Measurements from ENCODE around the gene SYT7.
A peak's percentile ranks its signal among the peaks of the same experiment; 100 is the strongest.

SYT7 gene

GRCh38 chr11:61607920-61608599 lies 27.2 kb upstream of the SYT7 start:
- no peak for DNase-seq

DNA sequence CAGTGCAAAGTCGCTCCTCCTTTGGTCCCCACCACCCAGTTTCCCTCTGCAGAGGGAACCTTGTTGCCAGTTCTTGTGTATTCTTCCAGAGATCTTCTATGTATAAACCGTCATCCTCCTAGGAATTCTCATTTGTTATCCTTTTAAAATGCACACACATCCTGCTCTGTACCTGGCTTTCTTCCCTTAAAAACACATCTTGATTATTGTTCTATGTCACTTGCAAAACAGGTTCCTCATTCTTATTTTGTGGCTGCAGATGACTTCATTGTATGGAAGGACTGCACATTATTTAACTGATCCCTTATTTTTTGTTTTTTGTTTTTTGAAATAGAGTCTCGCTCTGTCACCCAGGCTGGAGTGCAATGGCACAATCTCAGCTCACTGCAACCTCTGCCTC lies 26.6 kb upstream of the SYT7 start:
- no peak for DNase-seq

DNA sequence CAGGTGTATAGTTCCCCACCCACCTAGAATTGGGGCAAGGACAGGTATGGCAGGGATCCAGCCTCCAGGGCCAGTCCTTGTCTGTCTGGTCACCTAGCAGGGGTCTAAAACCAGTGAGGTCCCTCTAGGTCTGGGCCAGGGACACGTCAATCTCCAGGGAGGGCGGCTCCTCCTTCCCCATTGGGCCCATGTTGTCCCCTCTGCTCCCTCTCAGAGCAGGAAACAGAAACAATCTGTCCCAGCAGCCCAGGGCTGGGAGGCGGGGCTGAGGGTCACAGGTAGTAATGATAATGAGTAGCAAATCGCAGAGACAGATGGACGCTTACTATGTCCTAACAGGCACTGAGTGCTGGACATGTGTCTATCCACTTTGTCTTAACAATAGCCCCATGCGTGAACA lies 22.8 kb upstream of the SYT7 start:
- DNase-seq = no peak

GRCh38 chr11:61602775-61603569 lies 22.1 kb upstream of the SYT7 start:
- no peak for DNase-seq

DNA sequence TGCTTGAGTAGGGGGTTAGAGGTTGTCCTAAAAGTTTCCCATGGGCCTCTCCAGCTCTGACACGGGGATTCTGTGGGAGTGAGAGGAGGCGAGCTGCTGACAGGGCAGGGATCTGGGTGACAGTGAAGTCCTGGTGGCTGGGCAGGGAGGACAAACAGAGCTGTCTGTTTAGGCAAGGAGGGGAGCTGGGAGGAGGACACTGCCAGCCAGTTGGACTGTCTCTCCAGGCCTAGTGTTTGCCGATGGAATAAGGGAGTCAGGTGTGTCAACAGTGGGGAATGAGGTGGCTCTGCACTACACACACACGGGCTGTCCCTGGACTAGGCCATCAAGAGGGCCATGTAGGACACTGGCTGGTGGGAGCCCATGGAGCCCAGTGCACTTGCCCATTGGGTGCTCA lies 20.6 kb upstream of the SYT7 start:
- DNase-seq = no peak

GRCh38 chr11:61599968-61600710 lies 19.3 kb upstream of the SYT7 start:
- no peak for DNase-seq

DNA sequence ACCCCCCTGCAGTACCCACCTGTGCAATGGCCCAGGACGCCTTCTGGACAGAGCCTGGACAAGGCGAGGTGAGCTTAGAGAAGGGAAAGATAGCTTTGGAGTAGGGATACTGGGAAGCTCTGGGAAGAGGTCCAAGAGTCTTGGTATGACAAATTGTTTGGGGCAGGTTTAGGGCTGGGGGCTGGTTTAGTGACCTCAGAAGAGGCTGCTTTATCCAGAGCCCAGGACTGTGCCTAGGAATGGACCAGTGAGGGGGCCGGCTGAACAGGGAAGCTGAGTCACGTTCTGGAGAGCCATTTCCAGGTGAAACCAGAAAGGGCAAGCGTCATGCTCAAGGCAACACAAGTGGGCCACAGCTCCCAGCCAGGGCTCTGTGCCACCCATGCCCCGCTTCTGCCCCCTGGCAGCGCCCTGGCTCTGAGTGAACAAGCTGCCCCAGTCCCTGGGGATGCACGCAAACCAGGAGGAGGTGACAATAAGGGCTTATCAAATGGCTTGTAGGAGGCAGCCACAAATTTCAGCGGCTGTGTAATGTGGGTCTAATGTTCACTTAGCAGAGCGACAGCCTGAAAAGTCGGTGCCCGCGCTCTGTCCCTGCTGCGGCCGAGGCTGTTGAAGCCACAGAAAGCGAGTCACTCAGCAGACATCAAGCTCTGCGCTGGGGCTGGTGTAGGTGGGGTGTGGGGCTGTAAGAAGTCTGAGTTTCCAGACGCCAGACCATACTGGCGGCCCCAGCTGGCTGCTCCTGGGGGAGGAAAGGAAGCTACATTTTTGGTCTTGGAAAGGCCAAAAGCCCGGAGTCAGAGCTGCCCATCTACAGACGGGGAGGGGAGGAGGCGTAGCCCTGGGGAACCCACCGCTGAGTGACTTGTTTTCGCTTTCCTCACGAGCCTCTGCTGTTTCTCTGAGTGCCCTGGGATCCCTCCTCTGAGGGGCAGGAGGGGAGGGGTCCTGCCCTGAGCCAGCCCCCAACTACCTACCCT lies 18.3 kb upstream of the SYT7 start:
- no peak for DNase-seq

DNA sequence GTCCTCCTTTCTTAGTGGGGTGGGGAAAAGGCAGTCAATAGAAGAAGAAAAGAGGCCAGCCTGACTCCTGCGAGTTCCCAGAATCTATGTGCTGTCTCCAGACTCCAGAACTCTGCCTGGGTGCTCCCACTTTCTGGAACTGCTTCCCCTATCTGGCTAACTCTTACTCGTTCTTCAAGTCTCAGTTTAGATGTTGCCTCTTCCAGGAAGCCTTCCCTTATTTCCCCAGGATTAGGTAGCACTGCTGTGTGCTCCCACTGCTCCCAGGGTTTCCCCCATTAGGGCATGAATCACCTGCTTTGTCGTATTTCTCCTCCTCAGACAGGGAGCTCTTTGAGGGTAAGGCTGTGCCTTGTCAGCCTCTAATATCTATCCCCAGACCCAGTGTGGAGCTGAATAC lies 17.5 kb upstream of the SYT7 start:
- no peak for DNase-seq

DNA sequence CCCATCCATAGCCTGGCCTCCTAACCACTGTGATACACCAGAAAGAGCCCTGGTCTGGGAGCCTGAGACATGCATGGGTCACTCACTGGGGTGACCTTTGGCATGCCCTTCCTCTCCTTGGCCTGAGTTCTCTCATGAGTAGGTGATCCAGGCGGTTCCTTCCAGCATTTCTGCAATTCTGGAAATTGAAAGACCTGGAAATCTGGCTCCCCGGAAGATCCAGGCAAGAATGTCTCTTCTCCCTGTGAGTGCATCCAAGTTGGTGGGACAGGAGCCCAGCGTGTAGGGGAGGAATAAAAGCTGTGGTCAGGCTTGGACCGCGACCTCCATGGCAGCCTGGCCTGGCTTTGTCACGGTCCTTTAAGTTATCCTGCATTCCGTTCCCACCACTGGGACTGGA lies 16.1 kb upstream of the SYT7 start:
- DNase-seq = no peak

DNA sequence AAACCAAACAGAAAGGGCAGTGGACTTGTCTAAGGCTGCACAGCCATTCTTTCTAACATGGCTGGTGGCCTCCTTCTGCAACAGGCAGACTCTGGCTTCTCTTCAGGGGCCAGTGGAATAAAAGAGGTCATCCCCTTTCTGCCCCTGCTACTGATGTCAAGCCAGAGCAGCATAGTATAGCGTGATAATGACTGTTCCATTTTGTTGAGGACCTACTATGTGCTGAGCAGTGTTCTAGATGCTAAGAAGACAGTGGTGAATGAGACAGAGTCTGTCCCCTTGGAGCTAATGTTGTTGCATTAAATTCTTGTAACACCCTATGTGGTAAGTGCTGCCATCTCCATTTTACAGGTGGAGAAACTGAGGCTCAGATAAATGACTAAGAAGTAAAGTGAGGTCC lies 15.7 kb upstream of the SYT7 start:
- no peak for DNase-seq

DNA sequence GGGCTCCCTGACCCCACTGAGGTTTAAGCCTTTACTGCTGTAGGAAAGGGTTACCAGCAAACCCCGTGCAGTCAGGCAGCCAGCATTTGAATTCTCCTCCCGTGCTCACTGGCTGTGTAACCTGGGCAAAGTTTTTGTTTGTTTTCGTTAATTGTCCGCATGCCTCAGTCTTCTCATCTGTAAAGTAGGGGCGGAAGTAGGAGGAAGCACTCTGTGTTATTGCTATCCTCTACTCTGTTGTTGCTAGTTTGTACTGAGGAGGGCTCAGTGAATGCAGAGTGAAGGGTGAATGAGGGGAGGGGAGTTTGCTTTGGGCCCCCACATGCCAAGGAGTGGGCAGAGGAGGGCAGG lies 14.0 kb upstream of the SYT7 start:
- DNase-seq = no peak

DNA sequence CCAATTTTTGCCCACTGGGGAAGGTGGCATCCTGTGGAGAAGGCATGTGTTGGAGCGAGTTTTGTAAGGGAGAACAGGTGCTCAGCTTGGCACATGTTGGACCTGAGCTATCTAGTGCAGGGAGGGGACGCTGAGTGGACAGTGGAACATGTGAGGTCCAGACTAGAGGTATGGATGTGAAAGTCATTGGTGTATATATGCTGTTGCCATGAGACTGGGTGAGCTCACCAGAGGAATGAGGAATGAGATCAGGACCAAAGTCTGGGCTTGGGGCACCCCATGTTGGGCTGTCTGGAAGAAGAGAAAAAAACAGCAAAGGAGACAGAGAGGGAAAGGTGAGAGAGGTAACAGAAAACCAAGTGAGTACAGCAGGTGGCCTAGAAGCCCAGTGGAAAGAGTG lies 12.3 kb upstream of the SYT7 start:
- no peak for DNase-seq

DNA sequence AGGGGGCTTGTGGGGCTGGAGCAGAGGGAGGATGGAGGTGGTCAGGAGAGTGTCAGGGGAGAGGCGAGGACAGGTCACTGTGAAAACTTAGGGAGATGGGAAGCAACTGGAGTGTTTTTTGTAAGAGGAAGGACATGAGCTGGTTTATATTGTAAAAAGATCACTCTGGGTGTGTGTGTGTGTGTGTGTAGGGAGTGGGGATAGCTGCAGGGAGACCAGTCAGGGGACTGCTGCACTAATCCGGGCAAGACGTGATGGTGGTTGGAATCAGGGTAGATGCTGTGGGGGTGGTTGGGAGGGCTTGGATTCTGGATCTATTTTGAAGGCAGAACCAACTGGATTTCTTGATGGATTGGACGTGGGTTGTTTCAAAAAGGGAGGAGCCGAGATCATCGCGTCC lies 11.3 kb upstream of the SYT7 start:
- DNase-seq = no peak

GRCh38 chr11:61589961-61590360 lies 9.1 kb upstream of the SYT7 start:
- DNase-seq = no peak

DNA sequence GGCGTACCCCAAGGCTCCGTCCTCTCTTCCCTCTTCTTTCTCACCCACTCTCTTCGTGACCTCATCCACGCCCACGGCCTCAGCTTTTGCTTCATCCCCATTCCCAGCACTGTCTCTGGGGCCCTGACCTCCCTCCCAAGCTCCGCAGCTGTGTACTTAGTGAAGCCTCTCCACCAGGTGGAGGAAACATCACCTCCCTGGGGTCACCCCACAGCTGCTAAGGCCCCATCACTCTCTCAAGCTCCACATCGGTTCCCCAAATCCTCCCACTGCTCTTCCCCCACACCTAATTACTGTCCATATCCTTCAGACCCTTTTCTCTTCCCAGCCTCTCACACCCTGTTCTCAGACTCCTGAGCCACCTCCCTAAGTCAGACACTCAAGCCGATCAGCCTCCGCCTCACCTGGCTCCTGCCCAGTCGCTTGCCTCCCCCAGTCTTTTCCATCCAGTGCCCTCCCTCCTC lies 7.9 kb upstream of the SYT7 start:
- no peak for DNase-seq

DNA sequence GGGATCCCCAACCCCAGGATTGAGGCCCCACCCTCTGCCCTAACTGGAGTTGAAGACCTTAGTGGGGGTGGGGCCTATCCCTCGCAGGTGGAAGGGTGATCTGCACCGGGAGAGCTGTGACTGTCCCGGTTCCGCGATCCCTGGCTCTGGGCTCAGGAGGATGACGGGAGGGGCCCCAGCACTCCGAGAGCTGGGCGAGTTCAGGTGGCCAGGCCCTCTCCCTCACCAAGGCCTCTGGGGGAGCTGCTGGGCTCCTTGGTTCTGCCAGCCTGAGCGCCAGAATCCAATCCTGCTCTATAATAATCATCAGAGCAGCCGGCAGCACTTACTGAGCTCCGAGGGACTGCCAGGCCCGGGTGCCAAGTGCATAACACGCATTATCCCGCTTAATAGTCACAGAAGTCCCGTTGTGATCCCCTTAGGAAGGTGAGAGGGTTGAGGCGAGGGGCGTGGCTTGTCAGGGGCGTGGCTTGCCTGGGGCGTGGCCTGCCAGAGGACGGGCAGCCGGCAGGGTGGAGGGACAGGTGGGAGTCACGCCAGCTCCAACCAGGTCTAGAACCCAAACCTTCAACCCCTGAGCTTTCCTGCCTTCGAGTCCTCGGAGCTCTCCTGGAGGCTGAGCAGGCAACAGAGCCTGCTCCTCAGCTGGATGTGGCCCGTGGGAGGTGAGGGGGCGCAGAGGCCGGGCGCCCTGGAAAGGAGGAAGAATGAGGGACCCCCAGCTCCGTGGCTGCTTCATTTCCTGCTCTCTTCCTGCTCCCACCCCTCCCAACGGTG lies 7.3 kb upstream of the SYT7 start:
- peak; percentile 77 for DNase-seq

GRCh38 chr11:61587541-61587941 lies 6.7 kb upstream of the SYT7 start:
- DNase-seq = peak; percentile 62

GRCh38 chr11:61586792-61587430 lies 6.0 kb upstream of the SYT7 start:
- DNase-seq = no peak

- no peak for DNase-seq
Measured at GRCh38 chr11:61585115-61585514, 4.2 kb upstream of the SYT7 start.

DNA sequence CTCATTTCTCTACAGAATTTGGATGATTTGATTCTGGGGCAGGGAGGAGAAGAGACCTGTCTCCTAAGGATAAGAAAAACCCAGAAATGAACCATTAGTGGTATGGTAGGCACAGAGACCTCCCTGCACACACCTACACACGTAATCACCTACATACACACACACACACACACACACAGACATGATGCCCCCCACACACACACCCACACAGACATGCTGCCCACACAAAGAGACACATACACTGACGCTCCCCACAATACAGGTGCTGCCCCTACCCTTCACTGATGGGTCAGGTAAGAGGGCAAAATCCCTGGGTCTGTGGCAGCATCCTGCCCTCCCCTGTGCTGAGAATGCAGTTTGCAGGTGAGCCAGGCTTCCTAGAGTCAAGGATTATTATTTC lies 1.1 kb upstream of the SYT7 start:
- no peak for DNase-seq

DNA sequence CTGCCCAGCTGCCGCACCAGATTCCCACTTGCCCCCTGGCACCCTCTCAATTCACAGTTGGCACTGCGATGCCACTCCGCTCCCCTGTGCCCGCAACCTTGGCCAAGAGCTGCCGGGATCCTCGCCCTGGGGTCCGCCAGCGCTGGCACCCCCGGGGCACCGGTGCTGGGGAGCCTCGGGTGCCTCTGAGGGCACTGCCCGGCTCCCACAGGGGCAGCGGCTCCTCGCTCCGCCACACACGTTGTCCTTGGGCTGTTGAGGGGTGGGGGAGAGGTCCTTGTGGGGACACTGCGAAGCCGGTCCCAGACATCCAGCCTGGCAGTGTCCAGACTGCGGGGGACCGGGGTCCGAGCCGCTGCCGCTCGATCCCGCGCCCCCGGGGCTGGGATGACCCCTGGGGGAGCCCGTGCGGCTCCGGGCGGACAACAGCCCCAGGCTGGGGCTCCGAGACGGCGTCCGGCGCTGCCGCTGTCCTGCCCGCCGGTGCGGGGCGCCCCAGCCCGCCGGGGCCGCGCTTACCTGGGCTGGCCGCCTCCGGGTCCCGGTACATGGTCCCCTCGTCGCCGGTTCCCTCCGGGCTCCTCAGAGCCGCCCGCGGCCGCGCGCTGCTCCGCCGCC lies 496 bp downstream of the SYT7 start:
- no peak for DNase-seq

Measured in CD4-positive, alpha-beta T cell treated with Interleukin-17A for 4 hours (primary cell).